Kidney epithelial cell (primary cell): ENCODE measurements around the gene OR2F2. TPM values are rescaled to one million over a fixed set of nuclear protein-coding genes. Genes with fewer than 3 reads are reported as not detected.

Experiments used
- DNase-seq: peaks from one replicate; pipeline ENCODE4 v3.0.0-alpha.2; 2010; ENCODE audit warnings: low read depth
- H3K27me3 ChIP-seq: 2 replicates; pipeline ENCODE4 v1.6.0; 2011; ENCODE audit warnings: low read length; ENCODE audit not compliant: control insufficient read depth, insufficient read depth
- H3K36me3 ChIP-seq: 2 replicates; pipeline ENCODE4 v1.5.1; 2011; ENCODE audit warnings: low read length; ENCODE audit not compliant: control insufficient read depth, insufficient read depth
- H3K4me3 ChIP-seq: 2 replicates; pipeline ENCODE4 v1.5.1; 2011; ENCODE audit warnings: low read depth, mild to moderate bottlenecking, control low read depth, low read length
- total RNA-seq: library from RNA; depleted of rRNA; stranded (reverse); fragments of >200 nt; gene quantifications from 2 replicates; pipeline ENCODE4 v1.2.3, GENCODE V29; 2015
- TF ChIP-seq, protein P1 (sequence below): IDR thresholded peaks from 2 replicates; pipeline ENCODE4 v1.5.1; 2011; ENCODE audit warnings: mild to moderate bottlenecking, moderate library complexity, low read length, control low read depth, inconsistent platforms; ENCODE audit not compliant: insufficient read depth, poor library complexity, severe bottlenecking

OR2F2 gene
- total RNA-seq, 1 donor from 2014 or later: not detected

- Histone ChIP-seq H3K4me3 (no peak overlapping the region), H3K36me3 (no peaks in the 10 kb centered on the region), H3K27me3 (no peaks in the 10 kb centered on the region)
- TF ChIP-seq, protein P1, sequence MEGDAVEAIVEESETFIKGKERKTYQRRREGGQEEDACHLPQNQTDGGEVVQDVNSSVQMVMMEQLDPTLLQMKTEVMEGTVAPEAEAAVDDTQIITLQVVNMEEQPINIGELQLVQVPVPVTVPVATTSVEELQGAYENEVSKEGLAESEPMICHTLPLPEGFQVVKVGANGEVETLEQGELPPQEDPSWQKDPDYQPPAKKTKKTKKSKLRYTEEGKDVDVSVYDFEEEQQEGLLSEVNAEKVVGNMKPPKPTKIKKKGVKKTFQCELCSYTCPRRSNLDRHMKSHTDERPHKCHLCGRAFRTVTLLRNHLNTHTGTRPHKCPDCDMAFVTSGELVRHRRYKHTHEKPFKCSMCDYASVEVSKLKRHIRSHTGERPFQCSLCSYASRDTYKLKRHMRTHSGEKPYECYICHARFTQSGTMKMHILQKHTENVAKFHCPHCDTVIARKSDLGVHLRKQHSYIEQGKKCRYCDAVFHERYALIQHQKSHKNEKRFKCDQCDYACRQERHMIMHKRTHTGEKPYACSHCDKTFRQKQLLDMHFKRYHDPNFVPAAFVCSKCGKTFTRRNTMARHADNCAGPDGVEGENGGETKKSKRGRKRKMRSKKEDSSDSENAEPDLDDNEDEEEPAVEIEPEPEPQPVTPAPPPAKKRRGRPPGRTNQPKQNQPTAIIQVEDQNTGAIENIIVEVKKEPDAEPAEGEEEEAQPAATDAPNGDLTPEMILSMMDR: no peak
- no peak for DNase-seq
Observed at GRCh38 chr7:143910473-143911248, 24.4 kb upstream of the OR2F2 start.

DNA sequence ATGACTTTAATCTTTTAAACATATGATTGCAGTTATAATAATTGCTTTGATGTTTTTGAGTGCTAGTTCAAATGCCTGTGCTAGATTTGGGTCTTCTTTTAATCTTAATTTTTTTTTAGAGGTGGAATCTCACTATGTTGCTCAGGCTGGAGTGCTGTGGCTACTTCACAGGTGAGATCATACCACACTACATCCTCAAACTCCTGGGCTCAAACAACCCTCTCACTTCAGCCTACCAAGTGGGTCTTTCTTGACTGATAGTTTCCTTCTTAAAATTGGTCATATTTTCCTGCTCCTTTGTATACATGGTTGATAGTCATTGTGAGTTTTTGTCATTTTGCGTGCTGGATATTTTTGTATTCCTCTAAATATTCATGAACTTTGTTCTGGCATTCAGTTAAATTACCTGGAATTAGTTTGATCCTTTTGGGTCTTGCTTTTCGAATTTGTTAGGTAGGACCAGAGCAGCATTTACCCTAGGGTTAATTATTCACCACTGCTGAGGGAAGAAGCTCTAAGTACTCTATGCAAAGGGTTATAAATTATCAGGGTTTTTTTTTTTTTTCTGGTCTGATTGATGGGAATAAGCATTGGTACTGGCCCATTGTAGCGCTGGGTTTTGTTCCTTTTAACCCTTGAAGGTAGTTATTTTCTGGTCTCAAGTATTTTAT lies 21.0 kb upstream of the OR2F2 start:
- no peaks in the 10 kb centered on the region for H3K36me3 ChIP-seq
- no peak overlapping the region for H3K4me3 ChIP-seq
- H3K27me3 ChIP-seq: no peaks in the 10 kb centered on the region
- TF ChIP-seq, protein P1: no peak
- no peak for DNase-seq

DNA sequence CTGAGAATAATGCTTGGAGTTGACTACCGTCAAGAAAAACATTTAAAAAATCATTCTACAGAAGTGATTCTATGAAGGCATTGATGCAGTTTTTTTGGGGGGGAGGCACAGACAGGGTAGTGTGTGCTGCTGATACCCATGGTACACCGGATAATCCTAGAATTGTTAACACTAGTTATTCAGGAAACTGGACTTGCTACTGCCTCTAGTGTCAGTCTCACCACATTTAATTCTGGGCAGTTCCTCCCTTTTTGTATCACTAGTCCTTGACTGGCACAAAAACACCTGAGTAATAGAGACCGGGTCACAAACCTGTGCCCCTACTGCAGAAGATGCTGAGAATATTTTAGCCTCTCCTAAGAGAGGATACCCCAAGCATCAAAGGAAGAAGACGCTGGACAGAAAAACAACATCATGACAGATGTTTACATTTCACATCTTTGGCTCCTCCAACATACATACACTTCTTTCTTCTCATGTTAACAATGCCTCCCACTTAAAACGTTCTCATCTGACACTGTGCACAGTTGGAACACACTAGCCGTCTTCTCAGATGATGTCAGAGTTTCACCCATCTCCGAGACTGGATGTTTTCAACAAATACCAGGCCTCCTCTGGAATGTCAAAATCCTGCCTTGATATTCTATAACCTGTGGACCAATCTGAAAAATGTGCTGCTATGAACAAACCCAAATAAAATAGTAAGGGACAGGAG lies 19.9 kb upstream of the OR2F2 start:
- H3K36me3 ChIP-seq: no peaks in the 10 kb centered on the region
- TF ChIP-seq, protein P1: no peak
- no peak for DNase-seq
- H3K4me3 ChIP-seq: no peak overlapping the region
- H3K27me3 ChIP-seq: no peaks in the 10 kb centered on the region

DNA sequence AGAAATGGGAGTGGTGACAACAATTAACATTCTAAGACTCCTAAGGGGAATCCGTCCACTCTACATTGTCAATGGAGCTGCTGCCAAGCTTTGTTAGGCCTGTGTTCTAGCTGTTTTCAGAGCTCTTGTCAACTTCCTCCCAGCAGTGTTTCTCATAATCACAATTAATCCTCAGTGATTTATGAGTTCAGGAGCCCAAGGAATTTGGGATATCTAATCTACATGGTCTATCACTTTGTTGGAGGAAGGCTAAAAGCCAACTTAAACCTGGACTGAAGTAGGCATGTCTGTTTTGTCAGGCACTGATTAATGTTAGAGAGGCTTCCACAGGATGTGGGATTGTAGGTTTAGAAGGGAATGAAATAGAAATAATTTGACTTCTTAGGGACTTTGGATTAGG lies 10.2 kb upstream of the OR2F2 start:
- TF ChIP-seq, protein P1: no peak
- Histone ChIP-seq H3K27me3 (no peaks in the 10 kb centered on the region), H3K36me3 (no peaks in the 10 kb centered on the region), H3K4me3 (no peak overlapping the region)
- no peak for DNase-seq

GRCh38 chr7:143929224-143929920 lies 5.7 kb upstream of the OR2F2 start:
- DNase-seq: no peak
- Histone ChIP-seq H3K27me3 (no peaks in the 10 kb centered on the region), H3K36me3 (no peaks in the 10 kb centered on the region), H3K4me3 (no peak overlapping the region)
- TF ChIP-seq, protein P1: no peak
